Liver (tissue), 2 donors: Measurements from ENCODE around the gene JMJD1C.
"Not testable (repeated sequence)": the region's sequence is repeated elsewhere in the genome, so short reads cannot be mapped to it uniquely, and the experiment has no call there.

ENCODE experiments used
- TF ChIP-seq, protein P1 (sequence below): IDR thresholded peaks from 2 replicates; pipeline ENCODE4 v1.6.1; 2016; ENCODE audit warnings: antibody characterized with exemption
- TF ChIP-seq, protein P2 (sequence below): fragments of 150-350 bp; IDR thresholded peaks from 2 replicates; pipeline ENCODE4 v1.5.1; 2017; ENCODE audit warnings: improper control_type of control experiment, low read depth, low read length; ENCODE audit not compliant: missing input control
- TF ChIP-seq, protein P3 (sequence below): IDR thresholded peaks from 2 replicates; pipeline ENCODE4 v1.6.1; 2016; ENCODE audit warnings: antibody characterized with exemption
- donor health status: healthy.

DNA sequence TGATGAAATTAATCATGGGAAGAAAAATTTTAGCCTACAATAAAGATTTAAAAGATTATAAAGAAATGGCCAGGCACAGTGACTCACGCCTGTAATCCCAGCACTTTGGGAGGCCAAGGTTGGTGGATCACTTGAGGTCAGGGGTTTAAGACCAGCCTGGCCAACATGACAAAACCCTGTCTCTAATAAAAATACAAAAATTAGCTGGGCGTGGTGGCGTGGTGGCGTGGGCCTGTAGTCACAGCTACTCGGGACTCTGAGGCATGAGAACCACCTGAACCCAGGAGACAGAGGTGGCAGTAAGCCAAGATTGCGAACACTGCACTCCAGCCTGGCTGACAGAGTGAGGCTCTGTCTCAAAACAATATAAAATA is 26.5 kb upstream of the JMJD1C start:
- TF ChIP-seq, protein P1, sequence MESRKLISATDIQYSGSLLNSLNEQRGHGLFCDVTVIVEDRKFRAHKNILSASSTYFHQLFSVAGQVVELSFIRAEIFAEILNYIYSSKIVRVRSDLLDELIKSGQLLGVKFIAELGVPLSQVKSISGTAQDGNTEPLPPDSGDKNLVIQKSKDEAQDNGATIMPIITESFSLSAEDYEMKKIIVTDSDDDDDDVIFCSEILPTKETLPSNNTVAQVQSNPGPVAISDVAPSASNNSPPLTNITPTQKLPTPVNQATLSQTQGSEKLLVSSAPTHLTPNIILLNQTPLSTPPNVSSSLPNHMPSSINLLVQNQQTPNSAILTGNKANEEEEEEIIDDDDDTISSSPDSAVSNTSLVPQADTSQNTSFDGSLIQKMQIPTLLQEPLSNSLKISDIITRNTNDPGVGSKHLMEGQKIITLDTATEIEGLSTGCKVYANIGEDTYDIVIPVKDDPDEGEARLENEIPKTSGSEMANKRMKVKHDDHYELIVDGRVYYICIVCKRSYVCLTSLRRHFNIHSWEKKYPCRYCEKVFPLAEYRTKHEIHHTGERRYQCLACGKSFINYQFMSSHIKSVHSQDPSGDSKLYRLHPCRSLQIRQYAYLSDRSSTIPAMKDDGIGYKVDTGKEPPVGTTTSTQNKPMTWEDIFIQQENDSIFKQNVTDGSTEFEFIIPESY: not testable (repeated sequence)
- TF ChIP-seq, protein P2, sequence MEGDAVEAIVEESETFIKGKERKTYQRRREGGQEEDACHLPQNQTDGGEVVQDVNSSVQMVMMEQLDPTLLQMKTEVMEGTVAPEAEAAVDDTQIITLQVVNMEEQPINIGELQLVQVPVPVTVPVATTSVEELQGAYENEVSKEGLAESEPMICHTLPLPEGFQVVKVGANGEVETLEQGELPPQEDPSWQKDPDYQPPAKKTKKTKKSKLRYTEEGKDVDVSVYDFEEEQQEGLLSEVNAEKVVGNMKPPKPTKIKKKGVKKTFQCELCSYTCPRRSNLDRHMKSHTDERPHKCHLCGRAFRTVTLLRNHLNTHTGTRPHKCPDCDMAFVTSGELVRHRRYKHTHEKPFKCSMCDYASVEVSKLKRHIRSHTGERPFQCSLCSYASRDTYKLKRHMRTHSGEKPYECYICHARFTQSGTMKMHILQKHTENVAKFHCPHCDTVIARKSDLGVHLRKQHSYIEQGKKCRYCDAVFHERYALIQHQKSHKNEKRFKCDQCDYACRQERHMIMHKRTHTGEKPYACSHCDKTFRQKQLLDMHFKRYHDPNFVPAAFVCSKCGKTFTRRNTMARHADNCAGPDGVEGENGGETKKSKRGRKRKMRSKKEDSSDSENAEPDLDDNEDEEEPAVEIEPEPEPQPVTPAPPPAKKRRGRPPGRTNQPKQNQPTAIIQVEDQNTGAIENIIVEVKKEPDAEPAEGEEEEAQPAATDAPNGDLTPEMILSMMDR: not testable (repeated sequence)
- TF ChIP-seq, protein P3, sequence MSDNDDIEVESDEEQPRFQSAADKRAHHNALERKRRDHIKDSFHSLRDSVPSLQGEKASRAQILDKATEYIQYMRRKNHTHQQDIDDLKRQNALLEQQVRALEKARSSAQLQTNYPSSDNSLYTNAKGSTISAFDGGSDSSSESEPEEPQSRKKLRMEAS: not testable (repeated sequence)
